Stomach smooth muscle (tissue), 2 donors: ENCODE measurements around the gene PPIL6.
A peak's percentile ranks its signal among the peaks of the same experiment; 100 is the strongest.

ENCODE experiments used
- H3K27ac ChIP-seq: one replicate; pipeline ENCODE4 v1.7.0; 2013; ENCODE audit warnings: mild to moderate bottlenecking, low read length, inconsistent platforms
- H3K27me3 ChIP-seq, 2 donors: one replicate each; pipeline ENCODE4 v1.7.0; 2013; ENCODE audit warnings: low read length in 2 of 2; ENCODE audit not compliant: insufficient read depth in 2 of 2, control insufficient read depth in 1 of 2
- H3K36me3 ChIP-seq, 2 donors: one replicate each; pipeline ENCODE4 v1.7.0; 2013; ENCODE audit warnings: low read length in 2 of 2; ENCODE audit not compliant: control insufficient read depth in 2 of 2, insufficient read depth in 2 of 2
- H3K4me1 ChIP-seq: one replicate; pipeline ENCODE4 v1.7.0; 2013; ENCODE audit warnings: low read length; ENCODE audit not compliant: control insufficient read depth, insufficient read depth
- H3K4me3 ChIP-seq, 2 donors: one replicate each; pipeline ENCODE4 v1.7.0; 2013; ENCODE audit warnings: low read length in 2 of 2
- H3K9ac ChIP-seq, 2 donors: one replicate each; pipeline ENCODE4 v1.7.0; 2013; ENCODE audit warnings: low read length in 2 of 2, mild to moderate bottlenecking in 1 of 2
- H3K9me3 ChIP-seq, 2 donors: one replicate each; pipeline ENCODE4 v1.7.0; 2013; ENCODE audit warnings: low read length in 2 of 2; ENCODE audit not compliant: control insufficient read depth in 2 of 2
- donor health status: healthy.
- donor health status: Pancreatic carcinoma.

Gene PPIL6

GRCh38 chr6:109393886-109394281, 46.5 kb downstream of the PPIL6 start:
- Histone ChIP-seq H3K9ac (no peak overlapping the region), H3K27me3 (no peaks in the 10 kb centered on the region), H3K4me3 (no peak overlapping the region), H3K27ac (no peak overlapping the region), H3K36me3 (no peaks in the 10 kb centered on the region), H3K9me3 (no peaks in the 10 kb centered on the region), H3K4me1 (peaks cover 3% of the 10 kb centered on the region)

DNA sequence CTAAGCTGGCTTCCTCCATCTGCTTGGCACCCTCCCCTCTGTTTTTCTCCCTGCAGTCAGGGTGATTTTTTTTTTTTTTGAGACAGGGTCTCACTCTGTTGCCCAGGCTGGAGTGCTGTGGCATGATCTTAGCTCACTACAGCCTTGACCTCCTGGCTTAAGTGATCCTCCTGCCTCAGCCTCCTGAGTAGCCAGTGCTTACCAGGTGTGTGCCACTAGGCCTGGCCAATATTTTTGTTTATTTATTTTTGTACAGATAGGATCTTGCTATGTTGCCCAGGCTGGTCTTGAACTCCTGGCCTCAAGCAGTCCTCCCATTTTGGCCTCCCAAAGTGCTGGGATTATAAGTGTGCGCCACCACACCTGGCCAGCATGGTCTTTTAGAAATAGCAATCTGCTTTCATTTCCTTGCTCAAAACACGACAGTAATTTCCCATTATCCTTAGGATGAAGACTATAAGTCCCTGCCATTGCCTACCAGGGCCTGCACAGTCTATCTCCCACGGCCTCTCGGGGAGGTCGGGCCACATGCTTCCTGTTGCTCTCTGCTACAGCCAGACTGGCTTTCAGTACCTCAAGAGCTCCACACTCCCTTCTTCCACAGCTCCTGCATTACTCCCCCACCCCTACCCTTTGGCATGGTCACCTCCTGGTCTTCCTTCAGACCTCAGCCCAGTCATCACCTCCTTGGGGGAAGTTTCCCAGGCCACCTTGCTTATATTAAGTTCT, 47.1 kb downstream of the PPIL6 start:
- Histone ChIP-seq H3K9ac (no peak overlapping the region), H3K36me3 (no peaks in the 10 kb centered on the region), H3K4me1 (peaks cover 3% of the 10 kb centered on the region), H3K4me3 (no peak overlapping the region), H3K27me3 (no peaks in the 10 kb centered on the region), H3K27ac (no peak overlapping the region), H3K9me3 (no peaks in the 10 kb centered on the region)

- no peak overlapping the region for H3K4me3 ChIP-seq
- H3K4me1 ChIP-seq = peaks cover 3% of the 10 kb centered on the region
- H3K9me3 ChIP-seq = no peaks in the 10 kb centered on the region
- H3K9ac ChIP-seq = no peak overlapping the region
- H3K27me3 ChIP-seq = no peaks in the 10 kb centered on the region
- H3K27ac ChIP-seq = no peak overlapping the region
- H3K36me3 ChIP-seq = no peaks in the 10 kb centered on the region
These were observed 50.7 kb downstream of the PPIL6 start for GRCh38 chr6:109389650-109390274.

GRCh38 chr6:109388265-109388664, 52.2 kb downstream of the PPIL6 start:
- Histone ChIP-seq H3K4me3 (no peak overlapping the region), H3K36me3 (no peaks in the 10 kb centered on the region), H3K9ac (no peak overlapping the region), H3K27ac (no peak overlapping the region), H3K27me3 (no peaks in the 10 kb centered on the region), H3K9me3 (no peaks in the 10 kb centered on the region), H3K4me1 (peaks cover 9% of the 10 kb centered on the region)

DNA sequence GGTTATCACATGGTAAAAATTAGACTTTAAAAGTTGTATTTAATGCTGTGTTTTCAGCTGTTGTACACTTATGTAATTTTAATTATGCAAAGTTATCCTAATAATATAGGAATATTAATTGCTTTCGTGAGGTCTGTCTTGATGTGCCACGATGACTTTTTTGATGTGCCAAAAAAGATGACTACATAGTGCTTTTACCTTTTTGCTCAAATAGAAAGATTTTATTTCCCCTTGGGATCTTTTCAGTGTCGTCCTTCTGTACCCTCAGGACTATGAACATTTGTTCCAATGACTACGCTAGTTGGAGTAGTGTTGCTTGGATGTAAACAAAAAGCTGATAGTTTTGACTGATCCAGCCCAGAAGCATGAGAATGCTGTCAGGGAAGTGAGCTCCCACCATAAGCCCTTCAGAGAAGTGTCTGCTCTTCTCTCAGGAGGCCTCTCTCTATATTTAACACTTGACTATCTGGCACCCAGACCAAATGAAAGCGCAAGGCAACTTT, 56.9 kb downstream of the PPIL6 start:
- Histone ChIP-seq H3K36me3 (no peaks in the 10 kb centered on the region), H3K27me3 (no peaks in the 10 kb centered on the region), H3K9ac (peak overlapping the region; percentile 95 to 99), H3K4me1 (peaks cover 12% of the 10 kb centered on the region), H3K27ac (peak overlapping the region; percentile 95), H3K9me3 (no peaks in the 10 kb centered on the region), H3K4me3 (peak overlapping the region; percentile 70 to 96)

DNA sequence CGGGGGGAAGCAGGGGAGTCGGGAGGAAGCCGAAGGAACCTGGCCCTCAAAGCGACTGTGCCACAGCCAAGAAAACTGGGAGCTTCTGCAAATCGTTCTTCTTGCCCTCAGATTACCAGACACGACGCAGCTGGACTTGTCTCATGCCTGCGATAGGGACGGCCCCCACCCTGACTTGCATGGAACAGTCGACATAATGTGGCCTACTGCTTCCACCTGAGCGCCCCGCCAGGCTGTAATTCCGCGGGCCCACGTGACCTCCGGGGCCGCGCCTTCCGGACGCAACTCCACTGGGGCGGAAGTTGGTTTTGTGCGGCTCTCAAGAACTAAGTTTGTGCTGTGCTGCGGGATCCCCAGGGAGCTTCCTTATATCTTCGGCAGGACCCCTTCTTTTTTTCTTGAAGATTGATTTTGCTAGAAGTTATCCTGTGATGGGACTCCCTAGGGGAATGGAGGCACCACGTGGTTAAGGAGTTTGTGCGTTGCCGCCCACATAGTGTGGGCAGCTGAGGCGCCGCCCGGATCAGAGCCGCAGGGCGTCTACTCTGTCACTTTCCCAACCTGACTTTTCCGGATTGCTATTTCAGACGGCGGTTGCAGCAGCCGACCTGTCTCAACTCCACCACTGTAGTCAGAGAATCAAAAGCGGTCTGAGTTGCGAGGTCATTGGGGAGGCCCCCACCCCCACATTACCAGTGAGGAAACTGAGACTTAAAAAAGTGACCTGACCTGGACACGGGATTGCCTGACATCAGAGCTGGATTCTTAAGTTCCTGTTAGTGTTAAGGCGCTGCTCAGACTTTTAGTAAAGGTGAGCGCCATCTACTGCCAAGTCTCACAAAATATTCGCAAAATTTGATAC, 57.6 kb downstream of the PPIL6 start:
- Histone ChIP-seq H3K9ac (peak overlapping the region; percentile 95 to 99), H3K36me3 (peaks cover 0 to 1% of the 10 kb centered on the region in 2 donors), H3K4me3 (peak overlapping the region; percentile 70 to 96), H3K4me1 (peaks cover 12% of the 10 kb centered on the region), H3K27me3 (no peaks in the 10 kb centered on the region), H3K9me3 (no peaks in the 10 kb centered on the region), H3K27ac (peak overlapping the region; percentile 95)

DNA sequence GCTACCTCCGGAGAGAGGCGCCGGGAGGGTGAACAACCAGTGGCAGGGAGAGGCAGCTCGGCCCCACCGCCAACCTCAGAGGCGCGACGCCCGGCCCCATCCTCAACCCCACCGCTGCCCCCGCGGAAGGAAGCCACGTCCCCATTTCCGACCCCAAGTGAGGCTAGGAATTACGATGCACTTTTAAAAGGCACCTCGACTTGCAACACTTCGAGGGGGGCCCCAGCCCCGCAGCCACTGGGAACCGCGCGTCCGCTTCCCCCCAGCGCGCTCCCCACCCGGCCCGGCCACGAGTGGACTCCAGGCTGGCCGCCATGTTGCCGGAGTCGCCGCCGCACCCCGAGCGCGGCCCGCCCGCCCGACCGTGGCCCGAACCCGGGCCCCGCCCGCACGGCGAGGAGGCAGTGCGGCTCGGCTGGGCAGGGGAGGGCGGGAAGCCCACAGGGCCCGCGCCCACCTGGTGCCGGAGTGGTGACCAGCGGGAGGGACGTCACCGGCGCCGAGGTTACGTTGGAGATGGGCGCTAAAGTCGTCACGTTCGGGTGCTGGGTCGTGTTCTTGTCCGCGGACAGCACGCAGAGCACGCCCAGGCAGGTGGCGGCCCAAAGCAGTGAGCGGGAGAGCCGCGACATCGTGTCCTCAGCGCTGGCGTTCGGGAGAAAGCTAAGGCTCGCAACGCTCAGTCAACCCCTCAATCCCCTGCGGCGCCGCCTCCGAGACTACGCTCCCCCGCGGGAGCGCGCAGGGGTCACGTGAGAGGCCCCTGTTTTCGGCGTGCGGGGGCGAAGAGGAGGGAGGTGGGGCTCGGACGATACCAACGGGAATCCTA, 58.5 kb downstream of the PPIL6 start, which contains the start of gene CD164:
CD164 (minus strand) TSS at position 721 of the 829 bp plus-strand sequence; CDS start at position 632, 89 bp downstream.
- peak within 1 kb of the TSS; percentile 95 to 99 for H3K9ac ChIP-seq
- peaks cover 12% of the 10 kb centered on the region for H3K4me1 ChIP-seq
- no peaks in the 10 kb centered on the region for H3K9me3 ChIP-seq
- peak within 1 kb of the TSS; percentile 70 to 96 for H3K4me3 ChIP-seq
- H3K36me3 ChIP-seq = peaks cover 5 to 6% of the 10 kb centered on the region in 2 donors
- no peaks in the 10 kb centered on the region for H3K27me3 ChIP-seq
- H3K27ac ChIP-seq = peak within 1 kb of the TSS; percentile 95

DNA sequence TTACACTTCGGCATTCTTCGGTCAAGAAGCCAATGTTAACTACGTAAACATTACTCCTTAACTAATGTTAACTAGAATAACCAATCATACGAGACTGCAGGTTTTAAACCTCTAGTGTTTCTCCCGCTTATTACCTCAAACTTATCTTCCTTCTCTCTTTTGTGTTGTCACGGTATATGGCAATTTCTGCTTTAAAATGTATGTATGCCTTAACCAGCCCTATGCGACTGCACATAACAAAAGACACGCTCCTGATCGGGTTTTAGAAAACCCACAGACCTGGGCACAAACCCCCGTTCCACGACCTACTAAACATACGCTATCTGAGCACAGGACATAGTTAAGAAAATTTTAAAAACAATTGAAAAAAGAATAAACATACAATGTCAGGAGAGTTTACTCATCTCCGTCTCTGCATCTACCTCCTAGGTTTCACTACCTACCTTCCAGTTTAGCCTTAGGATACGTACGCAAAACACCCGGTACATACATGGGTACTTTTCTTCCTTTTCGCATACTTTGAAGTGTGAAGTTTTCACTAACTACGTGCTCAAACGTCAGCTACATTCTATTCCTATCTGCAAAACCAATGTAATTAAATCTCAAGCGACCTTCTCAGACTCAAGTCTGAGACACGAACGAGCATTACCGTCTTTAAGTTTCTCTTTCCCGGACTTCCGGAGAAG, 59.2 kb downstream of the PPIL6 start:
- H3K4me3 ChIP-seq = peak overlapping the region; percentile 70 to 96
- H3K9me3 ChIP-seq = no peaks in the 10 kb centered on the region
- no peaks in the 10 kb centered on the region for H3K27me3 ChIP-seq
- H3K36me3 ChIP-seq = peaks cover 8 to 13% of the 10 kb centered on the region in 2 donors
- H3K9ac ChIP-seq = peak overlapping the region; percentile 95 to 99
- H3K27ac ChIP-seq = peak overlapping the region; percentile 95
- peaks cover 12% of the 10 kb centered on the region for H3K4me1 ChIP-seq

DNA sequence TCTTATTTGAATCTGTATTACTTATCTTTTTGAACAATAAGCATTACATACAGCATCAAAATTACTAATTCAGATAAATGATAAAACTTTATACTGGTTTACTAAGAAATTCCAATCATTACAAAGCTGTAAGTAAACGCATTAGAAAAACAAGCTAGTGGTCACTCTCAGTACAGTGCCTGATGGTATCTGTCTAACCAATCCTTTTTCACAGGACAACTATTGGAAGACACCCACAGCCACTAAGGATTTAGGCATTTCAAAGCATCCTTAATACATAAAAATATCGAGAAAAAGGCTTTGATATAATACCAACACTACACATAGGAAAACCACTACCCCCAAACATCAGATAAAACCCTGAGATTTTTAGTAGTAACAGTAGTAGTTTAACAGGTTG, 60.7 kb downstream of the PPIL6 start:
- H3K36me3 ChIP-seq = peaks cover 18 to 26% of the 10 kb centered on the region in 2 donors
- H3K9me3 ChIP-seq = no peaks in the 10 kb centered on the region
- H3K4me1 ChIP-seq = peaks cover 12% of the 10 kb centered on the region
- H3K27me3 ChIP-seq = no peaks in the 10 kb centered on the region
- peak overlapping the region; percentile 13 to 36 for H3K9ac ChIP-seq
- no peak overlapping the region for H3K27ac ChIP-seq
- H3K4me3 ChIP-seq = peak overlapping the region; percentile 61 to 96
